Mucosa of gallbladder (tissue), 1 donor: ENCODE data around the gene GZMM. TPM values are rescaled to one million over a fixed set of nuclear protein-coding genes. Genes with fewer than 3 reads are reported as not detected.

Experiments used
- DNase-seq: peaks from one replicate; pipeline ENCODE4 v3.0.0-alpha.2; 2020; ENCODE audit warnings: low spot score
- total RNA-seq: library from RNA; stranded (reverse); gene quantifications from one replicate; pipeline ENCODE4 v1.2.1, GENCODE V29; 2021
- donor health status: DM: no; HTN: no; CAD: no.

GZMM gene
- total RNA-seq, 1 donor from 2014 or later, result 2.7 TPM

- DNase-seq, result no peak
These were observed 8.6 kb upstream of the GZMM start for GRCh38 chr19:535017-535835.

GRCh38 chr19:536031-536880 lies 7.6 kb upstream of the GZMM start:
- DNase-seq, result no peak

- DNase-seq, result no peak
These were observed 6.9 kb upstream of the GZMM start for GRCh38 chr19:536881-537404.

- DNase-seq, result no peak
These were observed 5.0 kb upstream of the GZMM start for GRCh38 chr19:538641-539428.

- no peak for DNase-seq
These were observed 4.3 kb upstream of the GZMM start for GRCh38 chr19:539429-540030.

GRCh38 chr19:540867-541637 lies 2.8 kb upstream of the GZMM start:
- DNase-seq, result no peak

- DNase-seq, result no peak
These were observed 2.2 kb upstream of the GZMM start for GRCh38 chr19:541699-542098.

GRCh38 chr19:542173-542866 lies 1.5 kb upstream of the GZMM start:
- no peak for DNase-seq

GRCh38 chr19:547117-547516 lies 3.3 kb downstream of the GZMM start:
- DNase-seq, result no peak

- DNase-seq, result no peak
These were observed 4.2 kb downstream of the GZMM start for GRCh38 chr19:547836-548720.

- no peak for DNase-seq
These were observed 5.3 kb downstream of the GZMM start for GRCh38 chr19:548886-549830.

- DNase-seq, result no peak
These were observed 11.0 kb downstream of the GZMM start for GRCh38 chr19:554817-555216.

- DNase-seq, result no peak
These were observed 11.6 kb downstream of the GZMM start for GRCh38 chr19:555474-555808.

GRCh38 chr19:556611-557382 lies 12.9 kb downstream of the GZMM start:
- DNase-seq, result no peak

GRCh38 chr19:558770-559439 lies 15.1 kb downstream of the GZMM start:
- DNase-seq, result no peak

- DNase-seq, result no peak
These were observed 16.3 kb downstream of the GZMM start for GRCh38 chr19:560121-560520.

- peak; percentile 79 for DNase-seq
These were observed 22.6 kb downstream of the GZMM start for GRCh38 chr19:566403-566802.
